Amygdala (tissue), 56 donors: ENCODE measurements around the gene BUB1.
A peak's percentile ranks its signal among the peaks of the same experiment; 100 is the strongest.
"Not testable (repeated sequence)": the region's sequence is repeated elsewhere in the genome, so short reads cannot be mapped to it uniquely, and the experiment has no call there.

Experiments used
- DNase-seq, 56 donors: peaks; one replicate each; lab custom pipeline; 2025; lab: John Stamatoyannopoulos, UW

Gene BUB1

DNA sequence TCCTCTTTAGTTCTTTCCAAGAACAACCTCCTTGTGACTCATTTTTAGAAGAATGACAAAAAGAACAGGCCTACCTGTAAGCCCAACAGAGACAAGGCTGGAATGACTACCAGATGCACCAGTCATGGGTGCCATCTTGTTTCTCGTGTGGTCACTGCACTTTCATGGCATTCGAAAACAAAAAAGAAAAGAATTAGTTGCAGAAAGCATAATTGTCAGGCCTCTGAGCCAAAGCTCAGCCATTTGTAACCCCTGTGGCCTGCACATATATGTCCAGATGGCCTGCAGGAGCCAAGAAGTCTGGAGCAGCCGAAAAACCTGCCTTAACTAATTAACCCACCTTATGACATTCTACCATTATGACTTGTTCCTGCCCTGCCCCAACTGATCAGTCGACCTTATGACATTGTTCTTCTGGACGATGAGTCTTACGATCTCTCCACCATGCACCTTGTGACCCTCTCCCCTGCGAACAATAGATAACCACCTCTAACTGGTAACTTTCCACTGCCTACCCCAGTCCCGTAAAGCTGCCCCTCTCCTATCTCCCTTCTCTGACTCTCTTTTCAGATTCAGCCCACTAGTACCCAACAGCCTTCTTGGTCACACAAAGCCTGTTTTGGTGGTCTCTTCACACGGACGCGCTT lies 13.9 kb upstream of the BUB1 start:
- no peak for DNase-seq

DNA sequence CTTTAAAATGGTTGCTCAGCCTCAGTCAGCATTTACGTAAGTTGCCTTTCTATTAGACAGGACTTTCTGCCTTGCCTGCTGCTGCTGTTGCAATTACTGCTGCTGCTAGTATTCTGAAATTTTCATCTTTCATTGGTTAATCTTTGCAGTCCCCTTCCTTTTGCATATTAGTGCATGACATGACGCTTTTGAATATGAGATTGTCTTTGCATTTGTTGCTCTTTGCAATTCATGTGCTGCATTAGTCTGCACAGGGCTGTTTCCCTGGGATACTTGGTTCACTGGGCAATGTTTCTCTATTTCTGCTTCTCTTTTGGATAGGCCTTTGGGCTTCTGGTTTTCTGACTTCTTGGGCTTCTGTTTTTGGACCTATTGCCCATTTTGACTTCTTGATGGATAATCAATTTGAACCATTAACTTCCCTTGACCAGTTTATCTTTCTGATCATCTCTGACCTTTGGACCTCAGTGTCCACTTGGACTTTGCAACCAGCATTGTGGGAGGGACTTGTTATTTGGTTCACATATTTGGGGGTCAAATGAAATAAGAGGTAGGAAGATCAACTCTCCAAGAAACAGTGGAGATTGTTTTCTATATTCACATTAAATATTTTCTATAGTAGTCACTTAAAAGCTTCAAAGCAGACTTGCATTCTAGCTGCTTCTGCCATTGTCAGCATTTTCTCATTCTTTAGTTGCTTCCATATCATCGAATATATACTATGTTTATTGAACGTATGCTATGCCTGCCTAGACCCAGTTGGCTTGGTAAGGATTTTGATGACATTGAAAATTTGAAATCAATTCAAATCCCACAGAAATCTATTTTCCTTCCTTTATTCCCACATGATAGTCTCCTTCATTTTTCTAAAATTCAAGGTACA lies 12.5 kb upstream of the BUB1 start:
- no peak for DNase-seq

DNA sequence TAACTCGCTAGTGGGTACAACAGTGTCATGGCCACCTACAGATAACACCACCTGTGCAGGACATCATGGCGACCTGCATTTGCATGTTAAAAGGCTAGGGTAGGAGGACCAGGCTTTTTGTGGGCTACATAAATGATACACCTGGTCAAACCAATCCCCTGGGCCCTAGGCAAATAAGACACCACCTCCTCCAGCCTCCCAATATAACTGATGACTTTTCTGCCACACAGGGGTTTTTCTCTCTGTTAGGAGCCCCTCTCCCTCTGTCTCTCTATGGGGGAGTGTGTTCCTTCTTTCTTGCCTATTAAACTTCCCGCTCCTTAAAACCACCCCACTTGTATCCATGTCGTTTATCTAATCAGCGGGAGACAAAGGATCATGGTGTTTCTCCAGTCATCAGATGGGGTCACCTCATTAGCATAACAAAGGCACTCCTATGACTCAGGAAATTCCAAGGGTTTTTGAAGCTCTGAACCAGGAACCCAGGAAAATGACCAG lies 10.8 kb upstream of the BUB1 start:
- DNase-seq, result no peak

DNA sequence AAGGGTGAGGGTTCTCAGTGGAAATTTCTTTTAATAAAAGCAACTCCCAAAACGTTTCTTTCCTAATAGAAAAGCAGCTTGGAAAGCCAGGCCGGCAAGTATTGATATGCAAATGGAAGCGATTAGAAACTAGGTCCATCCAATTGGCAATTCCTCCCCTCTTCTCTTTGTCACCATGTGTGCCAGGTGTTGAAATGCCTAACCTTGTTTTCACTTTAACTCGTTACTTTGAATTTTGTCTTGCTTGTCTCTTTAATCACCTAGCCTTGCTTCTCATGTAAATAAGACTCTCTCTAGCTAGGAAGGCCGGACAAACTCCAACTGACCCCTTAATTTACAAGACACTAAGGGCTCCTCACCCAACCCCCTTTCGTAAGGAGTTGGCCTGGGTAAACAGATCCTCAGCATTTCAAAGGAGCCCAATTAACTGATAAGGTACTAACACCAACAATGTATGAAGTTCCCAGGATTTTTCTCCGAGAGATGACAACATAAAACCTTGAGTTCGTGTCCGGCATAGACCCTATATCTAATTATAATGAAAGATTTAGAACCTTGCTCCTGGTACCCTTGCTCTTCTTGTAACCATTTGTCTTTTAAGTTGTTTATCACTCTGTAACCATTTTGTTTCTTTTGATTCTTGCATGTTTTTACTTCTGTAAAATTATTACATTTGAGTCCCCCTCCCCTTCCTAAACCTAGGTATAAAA lies 10.1 kb upstream of the BUB1 start:
- DNase-seq, result not testable (repeated sequence)

DNA sequence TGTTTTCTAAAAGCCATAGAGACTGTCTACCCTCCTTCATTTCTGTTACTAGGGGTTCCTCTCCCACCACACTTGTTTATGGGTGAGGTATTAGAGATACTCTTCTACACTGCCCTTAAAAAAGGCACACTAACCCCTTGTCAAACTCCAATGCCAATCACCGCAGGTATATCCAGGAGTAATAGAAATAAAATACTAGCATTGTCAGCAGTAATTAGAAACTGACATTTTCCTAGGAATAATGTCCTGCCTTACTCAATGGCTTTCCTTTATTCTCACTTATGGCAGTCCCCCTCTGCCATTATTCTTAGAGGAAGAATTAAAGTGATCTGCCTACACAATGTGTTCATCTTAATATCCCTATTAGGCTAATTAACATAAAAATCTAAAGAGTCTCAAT lies 5.0 kb upstream of the BUB1 start:
- no peak for DNase-seq

DNA sequence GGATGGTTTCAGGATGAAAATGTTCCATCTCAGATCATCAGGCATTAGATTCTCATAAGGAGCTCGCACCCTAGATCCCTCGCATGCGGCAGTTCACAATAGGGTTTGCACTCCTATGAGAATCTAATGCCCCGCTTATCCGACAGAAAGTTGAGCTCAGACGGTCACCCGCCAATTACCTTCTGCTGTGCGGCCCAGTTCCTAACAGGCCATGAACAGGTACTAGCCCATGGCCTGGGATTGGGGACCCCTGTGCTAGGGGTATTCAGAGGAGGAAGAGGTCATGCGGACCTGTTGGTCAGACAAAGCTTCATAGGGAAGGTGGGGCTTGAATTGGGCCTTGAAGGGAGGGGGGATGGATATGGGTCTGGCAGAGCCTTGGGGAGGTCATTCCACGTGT lies 4.4 kb upstream of the BUB1 start:
- DNase-seq, result no peak

DNA sequence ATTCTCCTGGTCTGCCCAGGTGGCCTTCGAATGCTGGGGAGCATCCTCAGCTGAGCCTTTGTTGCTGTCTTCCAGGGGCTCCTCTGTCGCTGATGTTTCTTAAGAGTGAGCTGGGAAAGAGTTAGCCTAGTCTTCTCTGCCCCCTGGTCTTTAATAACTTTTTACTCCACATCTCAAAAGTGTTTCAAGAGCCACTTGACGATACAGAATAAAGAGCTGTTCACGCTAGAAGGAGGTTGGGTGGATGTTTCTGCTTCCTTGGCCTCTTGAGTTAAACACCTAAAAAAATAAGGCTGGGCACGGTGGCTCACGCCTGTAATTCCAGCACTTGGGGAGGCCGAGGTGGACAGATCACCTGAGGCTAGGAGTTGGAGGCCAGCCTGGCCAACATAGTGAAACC lies 2.8 kb upstream of the BUB1 start:
- no peak for DNase-seq

DNA sequence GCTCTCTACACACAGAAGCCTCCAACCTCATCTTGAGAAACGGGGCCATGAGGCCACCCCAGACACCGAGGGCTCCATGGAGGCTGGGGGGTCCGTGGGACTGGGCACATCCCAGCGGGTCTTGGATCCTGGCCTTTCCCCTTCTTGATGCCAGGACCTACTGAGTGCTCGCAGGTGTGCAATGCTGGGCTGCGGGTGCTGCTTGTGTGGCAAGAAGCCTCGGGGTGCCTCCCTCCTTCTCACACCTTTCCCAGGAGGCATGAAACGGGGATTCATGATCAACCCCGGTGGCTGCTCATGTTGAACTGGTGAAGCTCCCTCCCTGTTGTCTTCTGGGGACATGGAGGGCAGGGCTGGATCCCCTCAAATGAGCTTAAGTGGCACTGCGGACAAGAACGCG lies 2.0 kb upstream of the BUB1 start:
- DNase-seq, result no peak

DNA sequence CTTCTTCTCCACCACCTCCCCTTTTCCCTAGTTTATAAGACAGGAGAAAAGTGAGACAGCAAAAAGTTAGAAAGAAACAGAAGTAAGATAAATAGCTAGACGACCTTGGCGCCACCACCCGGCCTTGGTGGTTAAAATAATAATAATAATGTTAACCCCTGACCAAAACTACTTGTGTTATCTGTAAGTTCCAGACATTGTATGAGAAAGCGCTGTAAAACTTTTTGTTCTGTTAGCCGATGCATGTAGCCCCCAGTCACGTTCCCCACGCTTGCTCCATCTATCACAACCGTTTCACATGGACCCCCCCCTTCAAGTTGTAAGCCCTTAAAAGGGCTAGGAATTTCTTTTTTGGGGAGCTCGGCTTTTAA lies 1.5 kb upstream of the BUB1 start:
- DNase-seq, result no peak

DNA sequence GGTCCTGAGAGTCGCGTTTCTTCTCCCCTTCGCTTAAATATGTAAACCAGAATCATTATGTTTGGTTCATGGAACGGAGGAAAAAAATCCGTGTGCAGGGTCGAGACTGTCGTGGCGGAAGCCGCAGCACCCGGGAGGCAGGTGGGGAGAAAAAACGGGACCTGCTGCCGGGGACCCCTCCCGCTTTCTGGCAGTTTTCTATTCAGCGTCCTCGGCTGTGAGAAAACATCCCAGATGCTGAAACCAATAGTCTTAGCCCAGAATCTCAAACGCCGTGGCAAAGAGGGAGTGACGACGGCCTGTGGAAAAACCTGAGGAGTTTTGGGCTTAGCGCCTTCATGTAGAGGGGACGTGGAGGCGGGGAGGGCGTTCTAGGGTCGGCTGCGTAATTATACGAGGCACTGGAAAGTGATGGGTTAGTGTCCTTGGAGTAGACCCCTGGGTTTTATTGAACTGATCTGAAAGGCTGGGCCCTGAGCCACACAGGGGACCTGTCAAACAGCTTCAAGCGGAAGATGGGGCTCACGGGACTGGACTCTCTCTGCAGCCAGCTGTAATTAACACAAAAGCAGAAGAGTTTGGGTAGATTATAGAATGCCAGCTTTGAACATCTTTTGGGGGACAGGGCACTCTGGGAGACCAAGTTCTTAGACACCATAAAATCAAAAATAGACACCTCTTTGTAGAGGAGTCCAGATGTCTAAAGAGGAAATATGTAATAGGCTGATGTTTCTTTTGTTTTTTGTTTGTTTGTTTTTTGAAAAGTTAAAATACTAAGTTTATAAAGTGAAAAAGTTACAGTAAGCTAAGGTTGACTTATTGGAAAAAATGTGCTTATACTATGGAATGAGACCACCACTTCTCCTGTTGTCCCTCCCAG lies 834 bp upstream of the BUB1 start:
- DNase-seq, result peak in 27 of 56 donors; percentile 4 to 56 (median 16)

DNA sequence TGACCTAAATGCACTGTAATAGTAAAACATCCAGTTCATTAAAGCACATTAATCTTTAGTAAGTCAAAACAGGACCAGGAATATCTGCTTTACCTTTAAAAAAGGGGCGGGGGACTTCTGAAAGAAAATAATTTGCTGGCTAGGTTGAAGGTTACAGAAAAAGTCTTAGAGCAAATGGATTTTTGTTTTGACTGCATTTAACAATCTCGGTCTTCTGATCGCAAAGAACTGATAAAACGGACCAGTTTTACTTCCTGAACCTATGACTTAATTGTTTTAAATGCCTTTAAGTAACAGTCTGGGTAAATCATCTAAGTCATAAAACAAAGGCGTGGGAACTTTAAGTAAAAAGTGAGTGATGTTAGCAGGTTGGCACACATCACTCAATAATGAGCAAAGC lies 783 bp downstream of the BUB1 start:
- DNase-seq, result no peak

DNA sequence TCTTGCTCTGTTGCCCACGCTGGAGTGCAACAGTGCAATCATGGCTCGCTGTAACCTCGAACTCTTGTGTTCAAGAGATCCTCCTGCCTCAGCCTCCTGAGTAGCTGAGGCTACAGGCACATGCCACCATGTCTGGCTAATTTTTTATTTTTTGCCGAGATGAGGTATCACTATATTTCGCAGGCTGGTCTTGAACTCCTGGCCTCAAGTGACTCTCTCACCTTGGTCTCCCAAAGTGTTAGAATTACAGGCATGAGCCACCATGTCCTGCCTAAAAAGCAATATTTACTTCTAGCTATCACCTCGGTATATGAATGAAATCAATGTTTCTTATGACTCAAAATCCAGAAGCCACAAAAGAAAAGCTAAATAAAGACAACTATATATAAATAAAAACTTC lies 2.2 kb downstream of the BUB1 start:
- no peak for DNase-seq

DNA sequence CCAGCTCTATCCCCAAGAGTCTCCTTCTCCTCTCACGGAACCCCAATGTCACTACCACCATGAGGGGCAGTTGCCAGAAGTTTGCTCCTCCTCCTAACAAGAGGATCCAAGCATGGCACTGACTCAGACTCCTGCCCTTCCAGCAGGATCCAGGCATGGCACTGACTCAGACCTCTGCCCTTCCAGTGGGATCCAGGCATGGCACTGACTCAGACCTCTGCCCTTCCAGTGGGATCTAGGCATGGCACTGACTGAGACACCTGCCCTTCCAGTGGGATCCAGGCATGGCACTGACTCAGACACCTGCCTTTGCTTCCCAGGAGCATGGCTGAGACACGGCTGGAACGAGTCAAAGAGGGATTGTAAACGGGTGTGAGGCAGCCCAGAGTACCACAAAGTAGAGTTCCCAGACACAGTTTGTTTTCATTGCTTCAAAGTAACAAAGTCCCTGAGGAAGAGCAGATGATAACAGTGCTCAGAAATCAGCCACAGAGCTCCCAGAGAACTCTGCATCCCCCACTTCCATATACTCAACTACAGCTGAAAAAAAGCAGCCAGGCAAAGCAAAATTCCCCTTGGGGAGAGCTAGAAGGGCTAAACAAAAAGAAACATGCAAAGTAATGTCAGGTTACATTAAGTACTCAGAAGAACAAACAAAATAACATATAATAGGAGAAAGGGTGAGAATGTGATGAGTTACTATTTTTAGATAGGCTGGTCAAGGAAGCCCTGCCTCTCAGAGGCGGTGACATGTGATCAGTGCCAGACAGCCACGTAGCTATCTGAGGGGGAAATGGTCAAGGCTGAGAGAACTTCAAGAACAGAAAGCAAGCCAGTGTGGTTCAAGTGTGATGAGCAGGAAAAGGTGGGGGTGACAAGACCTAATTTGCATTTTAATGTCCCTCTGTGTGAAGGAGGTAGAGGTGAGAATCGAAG lies 3.0 kb downstream of the BUB1 start:
- no peak for DNase-seq

DNA sequence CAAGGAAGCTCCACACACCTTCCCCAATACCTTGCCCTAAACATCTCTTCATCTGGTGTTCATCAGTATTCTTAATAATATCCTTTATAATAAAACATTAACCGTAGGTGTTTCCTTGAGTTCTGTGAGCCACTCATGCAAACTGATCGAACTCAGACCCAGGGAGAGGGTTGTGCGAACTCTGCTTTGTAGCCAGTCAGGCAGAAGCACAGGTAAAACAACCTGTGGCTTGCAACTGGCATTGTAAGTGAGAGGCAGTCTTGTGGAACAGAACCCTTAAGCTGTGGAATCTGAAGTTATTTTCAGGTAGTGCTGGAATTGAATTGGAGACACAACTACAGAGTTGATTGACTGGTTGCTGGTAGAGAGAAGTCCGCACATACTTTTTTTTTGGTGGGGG lies 4.7 kb downstream of the BUB1 start:
- no peak for DNase-seq

DNA sequence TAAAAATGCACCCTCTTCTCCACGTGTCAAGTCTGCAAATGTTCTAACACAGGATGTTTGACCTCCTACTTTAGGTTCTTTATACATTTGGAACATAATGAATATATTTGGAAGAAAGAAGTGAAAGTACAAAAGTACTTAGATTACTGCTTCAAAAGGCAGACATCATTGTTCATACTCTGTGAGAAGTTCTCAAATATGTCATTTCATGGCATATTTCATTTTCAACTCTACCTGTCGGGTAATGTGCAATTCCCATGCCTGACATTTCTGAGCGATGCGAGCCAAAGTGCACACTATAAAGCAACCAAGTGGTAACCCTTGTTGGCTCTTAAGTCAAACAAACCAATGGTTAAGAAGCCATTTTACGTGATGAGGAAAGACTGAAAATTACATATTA lies 7.0 kb downstream of the BUB1 start:
- DNase-seq, result no peak

DNA sequence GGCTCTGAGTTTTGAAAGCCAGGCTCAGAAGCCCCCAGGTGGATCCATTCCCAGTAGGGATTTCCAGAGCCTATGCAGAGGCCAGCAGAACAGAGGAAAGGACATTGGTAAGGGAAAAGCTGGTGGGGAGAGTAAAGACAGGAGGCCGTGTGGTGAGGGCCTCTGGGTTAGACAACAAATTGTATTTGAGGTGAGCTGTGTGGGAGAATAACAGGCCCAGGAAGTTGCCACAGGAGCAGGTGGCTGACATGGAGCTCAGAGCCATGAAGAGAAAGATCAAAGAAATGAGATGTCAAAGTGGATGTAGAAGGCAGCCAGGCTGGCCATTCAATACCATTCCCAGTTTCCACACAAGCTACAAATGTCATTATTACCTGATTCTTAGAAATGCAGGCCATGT lies 8.8 kb downstream of the BUB1 start:
- no peak for DNase-seq

DNA sequence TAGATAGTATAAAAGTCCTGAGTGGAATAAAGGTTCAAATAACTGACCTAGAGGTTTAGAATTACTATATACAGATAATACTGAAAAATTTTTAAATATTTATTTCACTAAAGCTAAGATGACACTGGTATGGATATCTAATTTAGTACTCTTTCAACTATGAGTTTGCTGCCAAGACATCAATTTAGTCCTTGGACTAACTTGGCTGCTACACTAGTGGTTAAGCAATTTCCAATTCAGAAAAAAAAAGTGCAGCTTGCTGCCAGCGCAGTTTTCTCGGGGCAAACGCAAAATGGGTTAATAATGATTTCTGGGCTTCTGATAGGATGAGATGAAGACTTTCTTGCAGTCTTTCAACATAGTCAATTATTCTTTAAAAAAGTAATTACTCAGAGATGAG lies 10.8 kb downstream of the BUB1 start:
- DNase-seq, result no peak

DNA sequence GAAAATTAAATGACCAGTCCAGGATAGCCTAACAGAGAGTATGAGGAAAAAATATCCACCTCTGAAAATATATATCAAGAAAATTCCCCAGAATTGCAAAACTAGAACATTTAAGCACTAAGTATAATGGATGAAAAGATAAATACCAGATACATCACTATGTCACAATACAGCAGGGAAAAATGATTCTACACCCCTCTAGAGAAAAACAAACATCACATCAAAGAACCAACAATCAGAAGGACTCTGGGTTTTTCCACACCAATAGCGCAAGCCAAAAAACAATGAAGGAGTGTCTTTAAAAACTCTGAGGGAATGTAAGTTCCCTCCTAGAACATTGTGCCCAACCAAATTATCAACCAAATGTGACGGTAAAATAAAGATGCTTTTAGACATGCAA lies 13.7 kb downstream of the BUB1 start:
- DNase-seq, result no peak

DNA sequence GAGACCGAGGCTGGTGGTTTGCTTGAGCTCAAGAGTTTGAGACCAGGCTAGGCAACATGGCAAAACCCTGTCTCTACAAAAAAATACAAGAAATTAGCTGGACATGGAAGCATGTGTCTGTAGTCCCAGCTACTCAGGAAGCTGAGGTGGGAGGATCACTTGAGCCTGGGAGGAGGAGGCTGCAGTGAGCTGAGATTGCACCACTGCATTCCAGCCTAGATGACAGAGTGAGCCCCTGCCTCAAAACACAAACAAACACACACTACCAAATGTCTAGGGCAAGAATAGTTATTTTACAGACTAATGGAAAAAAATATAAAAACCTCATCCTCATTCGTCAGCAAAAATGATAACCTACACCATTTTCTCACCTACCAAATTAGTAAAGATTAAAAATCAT lies 15.3 kb downstream of the BUB1 start:
- DNase-seq, result no peak
